Vagina (tissue), 2 donors: ENCODE data around the gene SNUPN. TPM values are rescaled to one million over a fixed set of nuclear protein-coding genes. Genes with fewer than 3 reads are reported as not detected.
A peak's percentile ranks its signal among the peaks of the same experiment; 100 is the strongest.

Experiments used
- DNase-seq, 2 donors: peaks; one replicate each; pipeline ENCODE4 v3.0.0-alpha.2; 2017; ENCODE audit errors: extremely low spot score in 2 of 2
- H3K27ac ChIP-seq: fragments of 200-600 bp; sonication (generic); one replicate; pipeline ENCODE4 v1.5.1; 2019
- H3K27me3 ChIP-seq: fragments of 200-600 bp; sonication (generic); one replicate; pipeline ENCODE4 v1.5.1; 2019
- H3K36me3 ChIP-seq, 2 donors: fragments of 200-600 bp; sonication (generic); one replicate each; pipeline ENCODE4 v1.5.1; 2017 to 2019
- H3K4me1 ChIP-seq: fragments of 200-600 bp; sonication (generic); one replicate; pipeline ENCODE4 v1.5.1; 2019
- H3K4me3 ChIP-seq, 2 donors: fragments of 200-600 bp; sonication (generic); 1 replicate in 1 of 2; 2 replicates in 1 of 2; pipeline ENCODE4 v1.5.1; 2016 to 2019
- H3K9me3 ChIP-seq: fragments of 200-600 bp; sonication (generic); one replicate; pipeline ENCODE4 v1.5.1; 2019
- CTCF ChIP-seq, 3 experiments: fragments of 450-650 bp in 2 of 3; fragments of 200-600 bp in 1 of 3; sonication (generic) in 1 of 3; IDR thresholded peaks; one replicate each; pipeline ENCODE4 v1.5.1; 2017 to 2019; ENCODE audit warnings: antibody characterized with exemption in 3 of 3, mild to moderate bottlenecking in 2 of 3, moderate library complexity in 2 of 3
- POLR2A ChIP-seq, 2 donors: fragments of 450-650 bp; IDR thresholded peaks; one replicate each; pipeline ENCODE4 v1.6.1; 2017; ENCODE audit warnings: antibody characterized with exemption in 2 of 2, mild to moderate bottlenecking in 2 of 2, moderate library complexity in 2 of 2
- POLR2AphosphoS5 ChIP-seq, 2 donors: sonication (generic); formaldehyde crosslinking; IDR thresholded peaks; one replicate each; pipeline ENCODE4 v1.9.0; 2017; ENCODE audit warnings: antibody characterized with exemption in 2 of 2, mild to moderate bottlenecking in 2 of 2, low read depth in 1 of 2; ENCODE audit not compliant: insufficient read depth in 1 of 2
- intact Hi-C: fragments of 100-400 bp; cut with DNase I; formaldehyde crosslinking; loops from one replicate; pipeline ENCODE4 v1.15.1; 2023
- total RNA-seq: library from RNA; depleted of rRNA; stranded (reverse); fragments of >200 nt; gene quantifications from one replicate; pipeline ENCODE4 v1.2.3, GENCODE V29; 2016

SNUPN gene
- total RNA-seq, 1 donor from 2014 or later = 21.9 TPM

GRCh38 chr15:75578948-75579920 lies 46.3 kb downstream of the SNUPN start, which contains the start of gene PTPN9:
Gene PTPN9 (minus strand): TSS chr15:75579315. CDS start chr15:75578776, 539 bp downstream.
- H3K4me1 ChIP-seq = peaks cover 18% of the 10 kb centered on the region
- no peak for DNase-seq
- no peak for TF ChIP-seq CTCF (IDR thresholded peaks at IDR 0.05)
- peak in 1 of 2 donors; percentile 38 for TF ChIP-seq POLR2AphosphoS5 (IDR thresholded peaks at IDR 0.05; ENCODE audit: insufficient read depth in 1 of 2, low read depth in 1 of 2)
- peak in 1 of 2 donors; percentile 27 for TF ChIP-seq POLR2A (IDR thresholded peaks at IDR 0.05)
- no peaks in the 10 kb centered on the region for H3K36me3 ChIP-seq
- peak within 1 kb of the TSS; percentile 92 to 96 for H3K4me3 ChIP-seq
- H3K9me3 ChIP-seq = no peaks in the 10 kb centered on the region
- H3K27ac ChIP-seq = peak within 1 kb of the TSS; percentile 94
- no peaks in the 10 kb centered on the region for H3K27me3 ChIP-seq
- intact Hi-C loops = loop anchor here (5.0 to 10.0 kb wide), 3 partner anchors 38 to 124 kb away; partner anchors contain the start of gene SIN3A

GRCh38 chr15:75578173-75578947 lies 47.2 kb downstream of the SNUPN start:
- peak overlapping the region; percentile 94 for H3K27ac ChIP-seq
- H3K4me3 ChIP-seq = peak overlapping the region; percentile 92 to 96
- intact Hi-C loops = loop anchor here (5.0 to 10.0 kb wide), 3 partner anchors 39 to 124 kb away; partner anchors contain the start of gene SIN3A
- TF ChIP-seq POLR2A (IDR thresholded peaks at IDR 0.05) (no peak), CTCF (IDR thresholded peaks at IDR 0.05) (no peak), POLR2AphosphoS5 (IDR thresholded peaks at IDR 0.05; ENCODE audit: insufficient read depth in 1 of 2, low read depth in 1 of 2) (no peak)
- no peaks in the 10 kb centered on the region for H3K36me3 ChIP-seq
- DNase-seq = no peak
- no peaks in the 10 kb centered on the region for H3K27me3 ChIP-seq
- no peaks in the 10 kb centered on the region for H3K9me3 ChIP-seq
- H3K4me1 ChIP-seq = peaks cover 26% of the 10 kb centered on the region

GRCh38 chr15:75577401-75578172 lies 47.9 kb downstream of the SNUPN start:
- peak overlapping the region; percentile 92 to 96 for H3K4me3 ChIP-seq
- no peak for DNase-seq
- TF ChIP-seq POLR2AphosphoS5 (IDR thresholded peaks at IDR 0.05; ENCODE audit: insufficient read depth in 1 of 2, low read depth in 1 of 2) (no peak), POLR2A (IDR thresholded peaks at IDR 0.05) (no peak), CTCF (IDR thresholded peaks at IDR 0.05) (no peak)
- H3K36me3 ChIP-seq = no peaks in the 10 kb centered on the region
- intact Hi-C loops = loop anchor here (5.0 to 10.0 kb wide), 3 partner anchors 40 to 123 kb away; partner anchors contain the start of gene SIN3A
- H3K4me1 ChIP-seq = peaks cover 31% of the 10 kb centered on the region
- peak overlapping the region; percentile 94 for H3K27ac ChIP-seq
- H3K9me3 ChIP-seq = no peaks in the 10 kb centered on the region
- no peaks in the 10 kb centered on the region for H3K27me3 ChIP-seq

- Histone ChIP-seq H3K4me3 (no peak overlapping the region), H3K27me3 (no peaks in the 10 kb centered on the region), H3K4me1 (peaks cover 38% of the 10 kb centered on the region), H3K27ac (no peak overlapping the region), H3K9me3 (no peaks in the 10 kb centered on the region), H3K36me3 (no peaks in the 10 kb centered on the region)
- intact Hi-C loops = loop anchor here (10.0 kb wide), 1 partner anchor 119 kb away; the partner anchor contains the start of gene SIN3A
- DNase-seq = no peak
- no peak for TF ChIP-seq CTCF (IDR thresholded peaks at IDR 0.05)
- no peak for TF ChIP-seq POLR2A (IDR thresholded peaks at IDR 0.05)
- TF ChIP-seq POLR2AphosphoS5 (IDR thresholded peaks at IDR 0.05; ENCODE audit: insufficient read depth in 1 of 2, low read depth in 1 of 2) = no peak
These were observed 51.7 kb downstream of the SNUPN start for GRCh38 chr15:75573648-75574384.
